K562 (cell line): ENCODE data around the gene LRRC26. TPM values are rescaled to one million over a fixed set of nuclear protein-coding genes. Genes with fewer than 3 reads are reported as not detected.

Source experiments
- LEF1 ChIP-seq: fragments of 450-650 bp; IDR thresholded peaks from 2 replicates; pipeline ENCODE4 v1.6.1; 2016; ENCODE audit warnings: mild to moderate bottlenecking
- polyA plus RNA-seq, 8 experiments: library from polyadenylated mRNA; depleted of rRNA in 4 of 8; stranded (reverse) in 5 of 8; unstranded in 3 of 8; fragments of >200 nt; fragmentation: Nextera tagmentation in 2 of 8; fragmentation: Illumina TruSeq in 1 of 8; extraction: Ambion mirVana in 2 of 8; extraction: Trizol in 1 of 8; gene quantifications; 2 replicates each; pipeline versions ENCODE4 v1.2.1 to v1.2.3, GENCODE V29; 2011 to 2014; ENCODE audit warnings: inconsistent platforms in 1 of 8, missing spikeins in 1 of 8
- total RNA-seq, 7 experiments: library from RNA; depleted of rRNA in 6 of 7; stranded (reverse); fragments of >200 nt in 6 of 7; fragmentation: Illumina TruSeq in 2 of 7; extraction: Trizol in 2 of 7; gene quantifications; 2 replicates each; pipeline versions ENCODE4 v1.2.1 to v1.2.3, GENCODE V29; 2011 to 2021; ENCODE audit warnings: low replicate concordance in 1 of 7
- TF ChIP-seq, protein P1 (sequence below): fragments of 450-650 bp; IDR thresholded peaks from 2 replicates; pipeline ENCODE4 v1.6.1; 2016; ENCODE audit warnings: mild to moderate bottlenecking, moderate library complexity
- TF ChIP-seq, protein P2 (sequence below): IDR thresholded peaks from 2 replicates; pipeline ENCODE4 v1.6.1; 2012; ENCODE audit warnings: low read depth, low read length, improper control_type of control experiment, borderline replicate concordance

The LRRC26 gene
- total and polyA plus RNA-seq, 9 of the 15 experiments (the other 6 are each of a cell fraction or from before 2014, with no cell fraction given), result not detected

DNA sequence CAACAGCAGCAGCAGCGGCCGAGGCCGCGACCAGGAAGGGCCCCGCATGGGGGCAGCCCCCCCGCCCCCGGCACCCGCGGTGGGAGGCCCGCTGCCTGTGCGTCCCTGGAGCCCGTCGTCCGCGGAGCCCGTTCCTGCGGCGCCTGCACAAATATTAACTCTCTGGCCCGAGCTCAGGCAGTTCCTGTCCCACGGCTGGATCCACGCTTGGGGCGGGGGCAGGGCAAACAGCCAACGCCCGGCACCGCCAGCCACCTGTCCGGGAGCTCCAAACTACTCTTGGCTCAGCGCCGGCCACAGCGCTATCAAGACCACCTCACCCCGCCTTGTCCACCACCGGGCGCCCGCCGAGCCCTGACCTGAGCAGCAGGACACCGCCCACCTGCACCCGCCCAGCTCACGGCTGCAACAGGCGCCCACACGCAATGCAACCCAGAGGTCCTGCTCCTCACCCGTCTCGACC lies at the start of gene LRRC26 (continued):
- TF ChIP-seq, protein P1, sequence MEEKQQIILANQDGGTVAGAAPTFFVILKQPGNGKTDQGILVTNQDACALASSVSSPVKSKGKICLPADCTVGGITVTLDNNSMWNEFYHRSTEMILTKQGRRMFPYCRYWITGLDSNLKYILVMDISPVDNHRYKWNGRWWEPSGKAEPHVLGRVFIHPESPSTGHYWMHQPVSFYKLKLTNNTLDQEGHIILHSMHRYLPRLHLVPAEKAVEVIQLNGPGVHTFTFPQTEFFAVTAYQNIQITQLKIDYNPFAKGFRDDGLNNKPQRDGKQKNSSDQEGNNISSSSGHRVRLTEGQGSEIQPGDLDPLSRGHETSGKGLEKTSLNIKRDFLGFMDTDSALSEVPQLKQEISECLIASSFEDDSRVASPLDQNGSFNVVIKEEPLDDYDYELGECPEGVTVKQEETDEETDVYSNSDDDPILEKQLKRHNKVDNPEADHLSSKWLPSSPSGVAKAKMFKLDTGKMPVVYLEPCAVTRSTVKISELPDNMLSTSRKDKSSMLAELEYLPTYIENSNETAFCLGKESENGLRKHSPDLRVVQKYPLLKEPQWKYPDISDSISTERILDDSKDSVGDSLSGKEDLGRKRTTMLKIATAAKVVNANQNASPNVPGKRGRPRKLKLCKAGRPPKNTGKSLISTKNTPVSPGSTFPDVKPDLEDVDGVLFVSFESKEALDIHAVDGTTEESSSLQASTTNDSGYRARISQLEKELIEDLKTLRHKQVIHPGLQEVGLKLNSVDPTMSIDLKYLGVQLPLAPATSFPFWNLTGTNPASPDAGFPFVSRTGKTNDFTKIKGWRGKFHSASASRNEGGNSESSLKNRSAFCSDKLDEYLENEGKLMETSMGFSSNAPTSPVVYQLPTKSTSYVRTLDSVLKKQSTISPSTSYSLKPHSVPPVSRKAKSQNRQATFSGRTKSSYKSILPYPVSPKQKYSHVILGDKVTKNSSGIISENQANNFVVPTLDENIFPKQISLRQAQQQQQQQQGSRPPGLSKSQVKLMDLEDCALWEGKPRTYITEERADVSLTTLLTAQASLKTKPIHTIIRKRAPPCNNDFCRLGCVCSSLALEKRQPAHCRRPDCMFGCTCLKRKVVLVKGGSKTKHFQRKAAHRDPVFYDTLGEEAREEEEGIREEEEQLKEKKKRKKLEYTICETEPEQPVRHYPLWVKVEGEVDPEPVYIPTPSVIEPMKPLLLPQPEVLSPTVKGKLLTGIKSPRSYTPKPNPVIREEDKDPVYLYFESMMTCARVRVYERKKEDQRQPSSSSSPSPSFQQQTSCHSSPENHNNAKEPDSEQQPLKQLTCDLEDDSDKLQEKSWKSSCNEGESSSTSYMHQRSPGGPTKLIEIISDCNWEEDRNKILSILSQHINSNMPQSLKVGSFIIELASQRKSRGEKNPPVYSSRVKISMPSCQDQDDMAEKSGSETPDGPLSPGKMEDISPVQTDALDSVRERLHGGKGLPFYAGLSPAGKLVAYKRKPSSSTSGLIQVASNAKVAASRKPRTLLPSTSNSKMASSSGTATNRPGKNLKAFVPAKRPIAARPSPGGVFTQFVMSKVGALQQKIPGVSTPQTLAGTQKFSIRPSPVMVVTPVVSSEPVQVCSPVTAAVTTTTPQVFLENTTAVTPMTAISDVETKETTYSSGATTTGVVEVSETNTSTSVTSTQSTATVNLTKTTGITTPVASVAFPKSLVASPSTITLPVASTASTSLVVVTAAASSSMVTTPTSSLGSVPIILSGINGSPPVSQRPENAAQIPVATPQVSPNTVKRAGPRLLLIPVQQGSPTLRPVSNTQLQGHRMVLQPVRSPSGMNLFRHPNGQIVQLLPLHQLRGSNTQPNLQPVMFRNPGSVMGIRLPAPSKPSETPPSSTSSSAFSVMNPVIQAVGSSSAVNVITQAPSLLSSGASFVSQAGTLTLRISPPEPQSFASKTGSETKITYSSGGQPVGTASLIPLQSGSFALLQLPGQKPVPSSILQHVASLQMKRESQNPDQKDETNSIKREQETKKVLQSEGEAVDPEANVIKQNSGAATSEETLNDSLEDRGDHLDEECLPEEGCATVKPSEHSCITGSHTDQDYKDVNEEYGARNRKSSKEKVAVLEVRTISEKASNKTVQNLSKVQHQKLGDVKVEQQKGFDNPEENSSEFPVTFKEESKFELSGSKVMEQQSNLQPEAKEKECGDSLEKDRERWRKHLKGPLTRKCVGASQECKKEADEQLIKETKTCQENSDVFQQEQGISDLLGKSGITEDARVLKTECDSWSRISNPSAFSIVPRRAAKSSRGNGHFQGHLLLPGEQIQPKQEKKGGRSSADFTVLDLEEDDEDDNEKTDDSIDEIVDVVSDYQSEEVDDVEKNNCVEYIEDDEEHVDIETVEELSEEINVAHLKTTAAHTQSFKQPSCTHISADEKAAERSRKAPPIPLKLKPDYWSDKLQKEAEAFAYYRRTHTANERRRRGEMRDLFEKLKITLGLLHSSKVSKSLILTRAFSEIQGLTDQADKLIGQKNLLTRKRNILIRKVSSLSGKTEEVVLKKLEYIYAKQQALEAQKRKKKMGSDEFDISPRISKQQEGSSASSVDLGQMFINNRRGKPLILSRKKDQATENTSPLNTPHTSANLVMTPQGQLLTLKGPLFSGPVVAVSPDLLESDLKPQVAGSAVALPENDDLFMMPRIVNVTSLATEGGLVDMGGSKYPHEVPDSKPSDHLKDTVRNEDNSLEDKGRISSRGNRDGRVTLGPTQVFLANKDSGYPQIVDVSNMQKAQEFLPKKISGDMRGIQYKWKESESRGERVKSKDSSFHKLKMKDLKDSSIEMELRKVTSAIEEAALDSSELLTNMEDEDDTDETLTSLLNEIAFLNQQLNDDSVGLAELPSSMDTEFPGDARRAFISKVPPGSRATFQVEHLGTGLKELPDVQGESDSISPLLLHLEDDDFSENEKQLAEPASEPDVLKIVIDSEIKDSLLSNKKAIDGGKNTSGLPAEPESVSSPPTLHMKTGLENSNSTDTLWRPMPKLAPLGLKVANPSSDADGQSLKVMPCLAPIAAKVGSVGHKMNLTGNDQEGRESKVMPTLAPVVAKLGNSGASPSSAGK, result no peak
- no peak for TF ChIP-seq LEF1
- TF ChIP-seq, protein P2, sequence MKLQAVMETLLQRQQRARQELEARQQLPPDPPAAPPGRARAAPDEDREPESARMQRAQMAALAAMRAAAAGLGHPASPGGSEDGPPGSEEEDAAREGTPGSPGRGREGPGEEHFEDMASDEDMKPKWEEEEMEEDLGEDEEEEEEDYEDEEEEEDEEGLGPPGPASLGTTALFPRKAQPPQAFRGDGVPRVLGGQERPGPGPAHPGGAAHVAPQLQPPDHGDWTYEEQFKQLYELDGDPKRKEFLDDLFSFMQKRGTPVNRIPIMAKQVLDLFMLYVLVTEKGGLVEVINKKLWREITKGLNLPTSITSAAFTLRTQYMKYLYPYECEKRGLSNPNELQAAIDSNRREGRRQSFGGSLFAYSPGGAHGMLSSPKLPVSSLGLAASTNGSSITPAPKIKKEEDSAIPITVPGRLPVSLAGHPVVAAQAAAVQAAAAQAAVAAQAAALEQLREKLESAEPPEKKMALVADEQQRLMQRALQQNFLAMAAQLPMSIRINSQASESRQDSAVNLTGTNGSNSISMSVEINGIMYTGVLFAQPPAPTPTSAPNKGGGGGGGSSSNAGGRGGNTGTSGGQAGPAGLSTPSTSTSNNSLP, result no peak
